CD4-positive, alpha-beta T cell treated with Interleukin-1 beta for 1 hour (primary cell): ENCODE results near the gene KRTAP10-4.
"Not testable (repeated sequence)": the region's sequence is repeated elsewhere in the genome, so short reads cannot be mapped to it uniquely, and the experiment has no call there.

Experiments
- DNase-seq, 2 donors: peaks; one replicate each; pipeline ENCODE4 v3.0.0-alpha.2; 2020 to 2022

KRTAP10-4 gene

DNA sequence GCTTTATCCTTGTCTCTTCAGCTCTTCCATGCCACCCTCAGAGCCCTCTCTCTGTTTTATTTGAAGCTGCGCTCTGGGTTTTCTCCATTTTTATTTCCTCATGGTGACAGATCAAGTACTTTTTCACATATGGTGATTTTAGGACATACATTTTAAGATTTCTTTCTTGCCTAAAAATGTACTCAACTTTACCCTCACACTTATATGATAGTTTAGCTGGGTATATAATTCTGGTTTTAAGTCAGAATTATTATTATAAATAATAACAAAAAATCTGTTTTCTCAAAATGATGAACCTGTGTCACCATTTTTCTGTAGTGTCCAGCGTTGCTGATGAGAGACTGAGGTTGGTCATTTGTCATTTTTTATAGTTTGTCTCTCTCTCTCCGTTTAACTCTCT lies 7.6 kb downstream of the KRTAP10-4 start:
- no peak for DNase-seq

DNA sequence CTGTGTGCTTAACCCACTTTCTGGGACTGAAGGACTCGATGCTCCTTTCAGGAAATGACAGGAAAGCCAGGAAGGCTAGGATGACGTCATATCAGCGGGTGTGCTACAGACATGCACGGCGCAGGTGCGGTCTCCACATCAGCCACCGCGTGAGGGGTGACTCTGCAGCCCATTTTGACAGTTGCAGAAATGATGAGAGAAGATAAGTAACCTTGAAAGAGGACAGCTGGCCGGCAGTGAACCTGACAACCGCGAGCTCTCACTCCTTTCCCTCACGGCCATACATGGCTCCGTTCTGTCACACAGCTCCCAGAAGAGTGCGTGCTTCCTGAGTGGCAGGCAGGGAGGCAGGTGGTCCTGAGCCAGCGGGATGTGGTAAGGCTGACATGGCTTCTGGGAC lies 8.5 kb downstream of the KRTAP10-4 start:
- no peak for DNase-seq

DNA sequence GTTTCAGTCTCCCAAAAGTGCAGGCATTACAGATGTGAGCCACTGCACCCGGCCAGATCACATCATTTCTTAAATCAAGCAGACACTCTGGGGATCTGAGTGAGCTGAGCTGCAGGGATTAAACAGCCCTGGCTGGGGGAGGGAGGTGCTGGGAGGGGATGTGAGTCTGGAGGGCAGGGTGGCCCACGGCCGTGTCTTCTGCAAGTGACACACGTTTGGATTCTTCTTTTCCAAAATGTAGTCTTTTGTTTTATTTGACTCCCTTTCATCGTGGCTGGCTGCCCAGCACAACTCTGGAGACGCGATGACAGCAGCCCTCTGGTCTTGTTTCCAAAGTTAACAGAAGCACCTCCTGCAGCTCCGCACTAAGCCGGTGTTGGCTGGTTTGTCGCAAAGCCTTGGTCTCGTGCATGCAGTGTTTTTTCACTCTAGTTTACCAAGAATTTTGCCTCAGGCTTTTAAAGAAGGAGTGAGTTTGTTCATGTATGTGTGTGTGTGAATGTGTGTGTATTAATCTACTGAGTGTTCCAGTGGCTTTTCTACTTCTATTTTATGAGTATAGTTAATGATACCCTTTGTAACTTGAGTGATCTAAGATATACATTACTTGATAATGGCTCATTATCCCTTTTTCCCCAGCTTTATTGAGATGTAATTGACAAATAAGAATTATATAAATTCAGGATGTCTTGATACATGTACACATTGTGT lies 9.7 kb downstream of the KRTAP10-4 start:
- DNase-seq, result no peak

- peak in 1 of 2 donors; percentile 26 for DNase-seq
These were observed 10.2 kb downstream of the KRTAP10-4 start for GRCh38 chr21:44583800-44584147.

DNA sequence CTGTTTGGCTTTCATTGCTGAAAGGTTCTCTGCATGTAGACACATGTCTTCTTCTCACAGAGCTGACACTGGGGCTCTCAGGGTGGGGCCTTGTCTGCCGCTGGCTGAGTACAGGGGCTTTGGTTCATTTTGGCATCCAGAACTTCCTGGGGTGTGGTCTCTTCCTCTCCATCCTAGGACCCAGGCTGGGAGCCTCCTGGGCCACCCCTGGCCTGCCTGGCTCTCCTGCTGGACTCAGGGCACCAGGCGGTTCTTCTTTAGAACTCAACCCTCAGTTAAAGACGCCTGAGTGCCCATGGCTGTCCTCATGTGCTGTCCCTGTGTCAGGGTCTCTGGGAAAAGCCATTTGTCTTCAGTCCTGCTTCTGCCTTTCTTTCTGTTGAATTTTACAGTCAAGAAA lies 12.4 kb downstream of the KRTAP10-4 start:
- no peak for DNase-seq

DNA sequence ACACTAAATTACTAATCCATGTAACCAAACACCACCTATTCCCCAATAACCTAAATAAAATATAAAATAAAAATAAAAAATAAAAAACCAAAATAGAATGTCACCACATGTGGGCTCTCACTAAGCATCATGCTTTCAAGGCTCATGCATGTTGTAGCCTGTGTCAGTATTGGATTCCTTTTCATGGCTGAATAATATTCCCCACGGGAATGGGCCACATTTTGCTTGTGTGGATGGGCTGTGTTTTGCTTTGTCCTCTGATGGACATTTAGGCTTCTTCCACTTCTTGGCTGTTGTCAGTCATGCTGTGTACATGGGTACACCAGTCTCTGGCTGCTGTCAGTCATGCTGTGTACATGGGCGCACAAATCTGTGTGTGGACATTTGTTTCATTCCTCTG lies 15.6 kb downstream of the KRTAP10-4 start:
- DNase-seq, result no peak

DNA sequence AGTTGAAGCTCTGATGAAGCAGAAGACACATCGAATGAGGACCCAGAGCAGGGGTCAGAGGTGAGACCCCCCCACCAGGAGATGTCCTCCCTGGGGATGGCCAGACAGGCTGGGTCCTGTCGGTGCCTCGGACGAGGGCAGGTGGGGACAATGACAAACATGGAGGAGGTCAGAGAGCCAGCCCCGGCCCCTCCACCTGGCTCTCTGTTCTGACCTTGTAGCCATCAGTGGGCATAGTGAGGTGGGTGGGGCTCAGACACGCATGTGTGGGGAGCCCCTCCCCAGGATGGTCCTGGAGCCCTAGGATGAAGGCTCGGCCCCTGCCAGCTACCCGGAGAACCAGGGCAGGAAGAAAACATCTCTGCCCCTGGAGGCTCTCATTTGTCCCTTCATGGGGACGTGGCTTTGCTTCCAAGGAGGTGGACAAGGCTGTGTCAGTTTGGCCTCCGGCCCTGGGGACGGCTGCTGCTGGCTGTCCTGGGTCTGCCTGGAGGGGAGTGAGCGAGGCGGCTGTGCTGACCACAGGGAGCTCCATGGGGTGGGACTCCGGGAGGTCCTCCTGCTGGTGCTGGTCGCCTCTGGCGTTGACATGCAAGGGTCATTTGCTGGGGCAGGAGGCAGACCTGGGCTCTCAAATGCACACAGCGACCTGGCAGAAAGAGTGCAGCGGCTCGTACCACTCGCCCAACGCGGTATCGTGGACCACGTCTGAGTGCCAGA lies 16.2 kb downstream of the KRTAP10-4 start:
- DNase-seq, result no peak

- no peak for DNase-seq
These were observed 16.8 kb downstream of the KRTAP10-4 start for GRCh38 chr21:44590311-44590721.

GRCh38 chr21:44590897-44591800 lies 17.6 kb downstream of the KRTAP10-4 start:
- DNase-seq, result not testable (repeated sequence)

GRCh38 chr21:44591801-44592130 lies 18.2 kb downstream of the KRTAP10-4 start:
- not testable (repeated sequence) for DNase-seq

DNA sequence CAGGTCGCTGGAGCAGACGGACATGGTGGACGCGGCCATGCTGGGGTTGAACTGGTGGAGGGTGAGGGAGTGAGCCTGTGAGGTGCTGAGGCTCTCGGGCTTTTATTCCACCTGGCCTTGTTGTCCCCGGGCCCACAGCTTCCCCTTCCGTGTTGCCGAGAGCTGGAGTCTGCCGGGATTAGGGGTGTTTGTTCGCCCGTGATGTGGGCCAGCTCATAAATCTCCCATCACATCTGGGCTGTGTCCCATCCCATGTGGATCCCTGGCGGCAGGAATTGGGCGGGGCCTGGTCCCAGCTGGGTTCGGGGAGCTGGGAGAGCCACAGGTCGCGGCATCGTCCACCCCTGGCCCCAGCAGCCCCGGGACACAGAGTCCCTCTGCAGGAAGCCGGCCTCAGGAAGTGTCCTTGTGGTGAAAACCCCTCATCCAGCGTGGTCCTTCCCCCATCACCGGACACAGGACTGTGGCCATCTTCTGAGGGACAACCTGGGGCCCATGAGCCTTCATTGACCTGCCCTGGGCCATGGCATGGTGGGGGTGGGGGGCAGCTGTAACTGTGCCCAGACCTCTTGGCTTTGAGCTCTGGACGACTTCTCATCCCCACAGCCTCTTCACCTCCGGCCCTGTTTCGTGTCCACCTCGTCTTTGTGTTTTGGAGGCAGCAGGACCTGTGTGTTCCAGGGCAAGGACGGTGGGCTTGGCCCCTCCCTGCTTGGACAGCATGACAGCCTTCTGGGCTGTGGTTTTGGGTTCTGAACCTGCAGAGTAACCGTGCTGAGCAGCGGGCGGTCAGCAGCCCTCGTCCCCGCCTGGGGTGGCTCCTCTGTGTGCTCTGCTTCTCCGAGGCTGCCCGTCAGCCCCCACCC lies 19.1 kb downstream of the KRTAP10-4 start, which contains the start of gene KRTAP10-6:
KRTAP10-6 (minus strand) TSS at position 60 of the 866 bp plus-strand sequence; CDS start at position 39, 21 bp downstream.
- no peak for DNase-seq

DNA sequence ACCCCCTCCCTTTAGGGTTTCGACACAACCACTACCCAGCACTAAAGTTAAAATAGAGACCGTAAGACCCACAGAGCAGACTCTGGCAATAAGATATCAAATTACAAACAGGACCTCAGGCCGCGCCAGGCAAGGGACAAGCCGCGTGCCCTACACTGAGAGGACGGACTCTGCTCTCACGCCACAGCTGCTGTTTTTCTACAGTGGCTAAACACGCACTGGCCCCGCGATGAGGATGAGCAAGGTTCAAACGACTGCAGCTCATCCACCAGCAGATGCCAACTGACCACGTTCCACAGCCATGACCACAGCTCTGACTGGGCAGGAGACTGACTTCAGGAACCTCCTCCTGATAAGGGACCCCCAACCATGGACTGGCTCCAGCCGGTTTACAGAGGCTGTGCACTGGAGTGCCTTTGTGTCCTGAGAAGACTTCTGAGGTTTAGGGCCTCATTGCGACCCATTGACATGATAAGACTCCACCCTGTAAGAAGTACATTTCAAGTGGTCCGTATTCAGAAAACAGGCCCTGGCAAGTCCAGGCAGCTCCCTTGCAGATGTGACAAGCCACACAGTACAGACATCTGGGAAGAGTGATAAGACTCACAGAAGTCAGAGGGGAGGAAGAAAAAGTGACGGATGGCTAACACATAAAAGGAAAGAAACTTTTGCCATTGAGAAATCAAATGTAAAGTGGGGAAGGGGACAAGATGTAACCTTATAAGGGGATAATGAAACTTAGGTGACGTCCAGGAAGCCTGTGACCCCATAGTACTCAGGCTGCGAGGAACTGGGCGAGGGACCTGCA lies 20.3 kb downstream of the KRTAP10-4 start:
- DNase-seq, result no peak

DNA sequence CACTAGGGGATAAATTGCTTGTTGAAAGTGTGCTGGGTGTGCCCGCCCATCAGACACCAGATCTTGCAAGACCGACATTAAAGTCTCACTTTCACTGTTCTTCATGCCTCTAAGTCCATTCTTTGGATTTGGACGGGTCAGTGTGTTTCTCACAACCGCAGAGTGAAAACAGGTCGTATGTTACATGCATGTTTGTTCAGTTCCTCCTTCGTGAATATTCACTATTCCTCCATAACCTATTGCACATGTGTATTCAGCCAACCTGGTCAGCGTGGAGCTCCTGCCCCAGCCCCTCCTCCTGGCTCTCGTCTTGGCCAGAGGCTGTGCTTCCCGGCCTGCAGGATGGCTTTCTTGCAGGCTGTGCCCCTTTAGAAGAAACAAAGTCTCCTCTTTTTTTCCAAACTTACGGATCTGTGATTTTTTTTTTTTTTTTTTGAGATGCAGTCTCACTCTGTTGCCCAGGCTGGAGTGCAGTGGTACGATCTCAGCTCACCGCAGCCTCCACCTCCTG lies 20.9 kb downstream of the KRTAP10-4 start:
- DNase-seq, result no peak

GRCh38 chr21:44595524-44595923 lies 22.0 kb downstream of the KRTAP10-4 start:
- no peak for DNase-seq

GRCh38 chr21:44596068-44596725 lies 22.7 kb downstream of the KRTAP10-4 start:
- no peak for DNase-seq

DNA sequence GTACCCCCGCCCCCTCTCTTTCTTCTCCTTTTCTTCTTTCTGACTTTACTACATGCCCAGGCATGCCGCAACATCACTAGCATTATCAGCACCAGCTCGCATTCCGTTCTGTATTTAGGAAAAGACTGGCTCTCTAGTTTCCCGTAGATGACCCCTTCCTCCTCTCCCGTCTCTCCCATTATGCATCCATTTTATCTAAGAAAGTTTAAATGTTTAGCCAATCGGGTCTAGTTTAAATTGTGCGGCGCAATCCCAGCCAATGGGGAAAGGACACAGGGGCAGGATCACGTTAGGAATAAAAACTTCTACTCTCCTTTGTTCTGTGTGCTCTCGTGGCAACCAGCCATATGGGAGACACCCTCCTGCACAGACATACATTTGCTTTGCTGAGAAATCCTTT lies 24.5 kb downstream of the KRTAP10-4 start:
- DNase-seq, result no peak

- DNase-seq, result no peak
These were observed 25.9 kb downstream of the KRTAP10-4 start for GRCh38 chr21:44599264-44600029.

- DNase-seq, result not testable (repeated sequence)
These were observed 26.8 kb downstream of the KRTAP10-4 start, which contains the start of gene KRTAP10-7 for GRCh38 chr21:44600118-44600978. TSS of gene KRTAP10-7 (plus strand) at chr21:44600597. CDS start at chr21:44600622, 25 bp downstream.

GRCh38 chr21:44601091-44601490 lies 27.6 kb downstream of the KRTAP10-4 start:
- DNase-seq, result not testable (repeated sequence)
